SK-N-SH treated with all-trans-retinoic acid at 6 μM for 48 hours (cell line): ENCODE data around the gene UBE2S.

Experiments used
- ATAC-seq: fragments of 200-7000 bp; cut with Tn5 transposase; 3 replicates; pipeline ENCODE4 v1.9.1; 2020; ENCODE audit warnings: mild to moderate bottlenecking, moderate library complexity
- BACH2 ChIP-seq: fragments of 250-450 bp; sonication (Bioruptor Pico); IDR thresholded peaks from 2 replicates; pipeline ENCODE4 v1.9.0; 2021; ENCODE audit warnings: mild to moderate bottlenecking, borderline replicate concordance
- CREB5 ChIP-seq: fragments of 250-450 bp; sonication (Bioruptor Pico); IDR thresholded peaks from 2 replicates; pipeline ENCODE4 v1.5.1; 2020; ENCODE audit warnings: low read depth, mild to moderate bottlenecking, moderate library complexity
- CSDC2 ChIP-seq: fragments of 250-450 bp; sonication (Bioruptor Pico); IDR thresholded peaks from 2 replicates; pipeline ENCODE4 v1.5.0; 2020; ENCODE audit warnings: mild to moderate bottlenecking, moderate library complexity
- CSRNP3 ChIP-seq: fragments of 250-450 bp; sonication (Bioruptor Pico); IDR thresholded peaks from 2 replicates; pipeline ENCODE4 v1.5.1; 2021; ENCODE audit warnings: mild to moderate bottlenecking, moderate library complexity
- ESRRG ChIP-seq: fragments of 250-450 bp; sonication (Bioruptor Pico); IDR thresholded peaks from 2 replicates; pipeline ENCODE4 v1.6.1; 2021; ENCODE audit warnings: mild to moderate bottlenecking
- GLIS3 ChIP-seq: fragments of 250-450 bp; sonication (Bioruptor Pico); IDR thresholded peaks from 2 replicates; pipeline ENCODE4 v1.5.0; 2020; ENCODE audit warnings: mild to moderate bottlenecking, moderate library complexity
- ISL1 ChIP-seq: fragments of 250-450 bp; sonication (Bioruptor Pico); IDR thresholded peaks from 2 replicates; pipeline ENCODE4 v2.1.2; 2022; ENCODE audit warnings: mild to moderate bottlenecking, moderate library complexity
- PATZ1 ChIP-seq: fragments of 250-450 bp; sonication (Bioruptor Pico); IDR thresholded peaks from 2 replicates; pipeline ENCODE4 v1.8.0; 2020; ENCODE audit warnings: mild to moderate bottlenecking, moderate library complexity, borderline replicate concordance
- PPARA ChIP-seq: fragments of 250-450 bp; sonication (Bioruptor Pico); IDR thresholded peaks from 2 replicates; pipeline ENCODE4 v1.5.0; 2020; ENCODE audit warnings: mild to moderate bottlenecking, borderline replicate concordance
- RARB ChIP-seq: fragments of 250-450 bp; sonication (Bioruptor Pico); IDR thresholded peaks from 2 replicates; pipeline ENCODE4 v1.8.0; 2021; ENCODE audit warnings: mild to moderate bottlenecking, moderate library complexity
- SNAI2 ChIP-seq: fragments of 250-450 bp; sonication (Bioruptor Pico); IDR thresholded peaks from 2 replicates; pipeline ENCODE4 v1.5.0; 2020; ENCODE audit warnings: mild to moderate bottlenecking, moderate library complexity
- TOX ChIP-seq: fragments of 250-450 bp; sonication (Bioruptor Pico); IDR thresholded peaks from 2 replicates; pipeline ENCODE4 v1.8.0; 2021; ENCODE audit warnings: mild to moderate bottlenecking, moderate library complexity, borderline replicate concordance
- TSHZ2 ChIP-seq: fragments of 250-450 bp; sonication (Bioruptor Pico); IDR thresholded peaks from 2 replicates; pipeline ENCODE4 v1.5.0; 2020; ENCODE audit warnings: mild to moderate bottlenecking, moderate library complexity
- ZFP3 ChIP-seq: fragments of 250-450 bp; sonication (Bioruptor Pico); IDR thresholded peaks from 2 replicates; pipeline ENCODE4 v1.5.0; 2020; ENCODE audit warnings: mild to moderate bottlenecking, moderate library complexity
- ZNF565 ChIP-seq: fragments of 450-650 bp; formaldehyde crosslinking; conservative IDR thresholded peaks from 2 replicates; pipeline ENCODE4 v1.5.0; 2020; ENCODE audit warnings: low read depth, mild to moderate bottlenecking, moderate library complexity
- ZNF70 ChIP-seq: fragments of 450-650 bp; formaldehyde crosslinking; IDR thresholded peaks from 2 replicates; pipeline ENCODE4 v1.5.0; 2020; ENCODE audit warnings: mild to moderate bottlenecking, moderate library complexity
- ZNF8 ChIP-seq: fragments of 450-650 bp; formaldehyde crosslinking; IDR thresholded peaks from 2 replicates; pipeline ENCODE4 v1.5.0; 2020; ENCODE audit warnings: mild to moderate bottlenecking, moderate library complexity

UBE2S gene

GRCh38 chr19:55452749-55453346 lies 45.3 kb upstream of the UBE2S start (continued):
- no peak for TF ChIP-seq TSHZ2 (CRISPR knock-in tag)
- TF ChIP-seq CSRNP3 = no peak
- no peak for TF ChIP-seq ISL1 (CRISPR knock-in tag)
- no peak for TF ChIP-seq GLIS3 (CRISPR knock-in tag)

- ATAC-seq = no peak
- no peak for TF ChIP-seq RARB
- no peak for TF ChIP-seq CSRNP3
- TF ChIP-seq GLIS3 (CRISPR knock-in tag) = no peak
- no peak for TF ChIP-seq ISL1 (CRISPR knock-in tag)
- no peak for TF ChIP-seq ZNF565
- TF ChIP-seq ESRRG (CRISPR knock-in tag) = no peak
- no peak for TF ChIP-seq ZNF8 (CRISPR knock-in tag)
- TF ChIP-seq PPARA = no peak
- TF ChIP-seq SNAI2 (CRISPR knock-in tag) = no peak
- TF ChIP-seq BACH2 = no peak
- no peak for TF ChIP-seq PATZ1 (CRISPR knock-in tag)
- no peak for TF ChIP-seq ZNF70
- TF ChIP-seq CSDC2 (CRISPR knock-in tag) = no peak
- TF ChIP-seq ZFP3 = no peak
- no peak for TF ChIP-seq TSHZ2 (CRISPR knock-in tag)
These were observed 44.6 kb upstream of the UBE2S start for GRCh38 chr19:55451965-55452748.

DNA sequence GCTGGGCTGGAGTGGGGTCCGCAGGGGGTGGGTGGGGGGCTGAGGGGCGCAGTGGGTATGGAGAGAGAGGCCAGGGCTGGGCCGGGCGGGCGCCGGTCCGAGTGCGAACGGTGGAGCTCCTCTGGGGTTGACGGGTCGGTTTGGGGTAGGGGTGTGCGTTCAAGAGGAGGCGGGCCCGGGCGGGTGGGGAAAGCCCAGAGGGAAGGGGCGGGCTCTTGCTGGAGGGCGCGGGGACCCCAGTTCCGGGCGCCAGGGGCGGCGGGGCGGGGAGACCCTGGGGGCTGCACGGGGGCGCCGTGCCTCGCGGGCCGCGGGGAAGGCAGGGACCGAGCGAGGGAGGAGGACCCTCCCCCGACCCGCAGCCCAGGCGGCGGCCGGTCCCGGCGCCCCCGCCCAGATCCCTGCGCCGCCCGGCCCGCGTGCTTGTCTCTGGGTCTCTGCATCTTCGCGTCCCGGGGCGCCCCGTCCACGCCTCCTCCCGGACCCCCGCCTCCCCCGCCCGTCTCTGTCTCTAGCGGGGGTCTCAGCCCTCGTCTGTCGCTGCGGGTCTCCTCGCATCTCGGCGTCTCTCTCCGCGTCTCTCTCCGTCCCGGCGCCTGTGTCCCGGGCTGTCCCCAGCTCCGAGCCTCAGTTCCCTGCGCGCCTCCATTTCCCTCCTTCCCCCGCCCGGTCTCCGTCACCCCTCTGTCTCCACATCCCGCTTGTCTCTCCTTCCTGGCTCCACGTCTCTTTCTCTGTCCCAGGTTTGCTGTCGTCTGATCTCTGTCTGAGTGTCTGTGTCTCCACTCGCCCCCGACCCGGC lies 43.8 kb upstream of the UBE2S start:
- no peak for TF ChIP-seq TOX (CRISPR knock-in tag)
- TF ChIP-seq ZNF8 (CRISPR knock-in tag) = no peak
- TF ChIP-seq GLIS3 (CRISPR knock-in tag) = no peak
- no peak for TF ChIP-seq ZNF565
- no peak for TF ChIP-seq PATZ1 (CRISPR knock-in tag)
- no peak for TF ChIP-seq CREB5 (CRISPR knock-in tag)
- TF ChIP-seq RARB = no peak
- no peak; the same call in 2 of the 3 replicates for ATAC-seq
